ENCODE data around the gene ILRUN.
"Not testable (repeated sequence)": the region's sequence is repeated elsewhere in the genome, so short reads cannot be mapped to it uniquely, and the experiment has no call there.

- TF ChIP-seq CTCF (conservative IDR thresholded peaks at IDR 0.05; ENCODE audit: low read length); EZH2phosphoT487 (IDR thresholded peaks at IDR 0.05; ENCODE audit: borderline replicate concordance): not testable (repeated sequence)
Measured at GRCh38 chr6:34680313-34680712, 16.3 kb downstream of the ILRUN start.
